ENCODE measurements around the gene TSHR.

DNA sequence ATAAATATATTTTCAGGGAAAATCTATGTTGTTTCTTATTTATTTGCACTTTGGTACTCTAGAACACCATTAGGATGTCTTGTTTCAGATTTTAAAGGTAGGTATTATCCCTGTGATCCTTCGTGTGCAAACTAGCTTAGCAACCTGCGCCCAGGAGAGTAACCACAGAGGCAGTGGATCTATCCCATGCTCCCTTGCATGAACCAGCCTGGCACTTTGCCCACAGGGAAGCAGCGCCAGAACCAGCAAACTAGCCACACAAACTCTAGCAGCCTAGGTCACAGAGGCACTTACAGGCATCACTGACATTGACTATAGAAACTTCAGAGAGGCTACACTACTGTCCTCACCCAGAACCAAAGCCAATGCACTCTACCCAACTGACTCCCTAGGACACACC is 76.1 kb downstream of the TSHR start:
- TF ChIP-seq POLR2A (IDR thresholded peaks at IDR 0.05; ENCODE audit: low read length) (no peak), GATA1 (IDR thresholded peaks at IDR 0.05; ENCODE audit: low read depth, low read length) (no peak)
